SK-N-SH (cell line): ENCODE results near the gene MISP3. TPM values are rescaled to one million over a fixed set of nuclear protein-coding genes. Genes with fewer than 3 reads are reported as not detected.

ENCODE experiments used
- CTCF ChIA-PET: fragments of 300-600, 350-600 bp; formaldehyde crosslinking; extraction: SDS; loops from one replicate; lab custom pipeline; 2021; lab: Yijun Ruan, JAX
- POLR2A ChIA-PET: fragments of 350-600 bp; sonication (Branson Sonifier 250); formaldehyde crosslinking; extraction: SDS; loops from one replicate; lab custom pipeline; 2020; ENCODE audit warnings: antibody characterized with exemption, inconsistent platforms; lab: Yijun Ruan, JAX
- DNase-seq: peaks from one replicate; pipeline ENCODE4 v3.0.0; 2012
- H2AFZ ChIP-seq: fragments of 200-600 bp; sonication (generic); 2 replicates; pipeline ENCODE4 v1.8.1; 2016; ENCODE audit warnings: antibody characterized with exemption, mild to moderate bottlenecking, low read depth
- H3F3A ChIP-seq: fragments of 200-600 bp; sonication (generic); replicated peaks from 2 replicates; pipeline ENCODE3; 2016; ENCODE audit warnings: antibody characterized with exemption, mild to moderate bottlenecking; ENCODE audit not compliant: insufficient read depth
- H3K27ac ChIP-seq, 2 experiments: fragments of 200-500 bp in 1 of 2; fragments of 200-600 bp in 1 of 2; sonication (Bioruptor generic) in 1 of 2; sonication (generic), shearing (Covaris generic) in 1 of 2; 2 replicates each; pipeline versions ENCODE4 v1.5.1 to v1.6.1; 2014 to 2016; ENCODE audit warnings: low read depth in 2 of 2, inconsistent platforms in 1 of 2, low read length in 1 of 2, mild to moderate bottlenecking in 1 of 2, mixed read lengths in 1 of 2
- H3K27me3 ChIP-seq: fragments of 200-600 bp; sonication (generic), shearing (Covaris generic); 2 replicates; pipeline ENCODE4 v1.6.1; 2016; ENCODE audit warnings: mixed run types; ENCODE audit not compliant: insufficient read depth
- H3K36me3 ChIP-seq, 2 experiments: fragments of 200-500 bp in 1 of 2; fragments of 200-600 bp in 1 of 2; sonication (Bioruptor generic) in 1 of 2; sonication (generic) in 1 of 2; replicated peaks in 1 of 2; 2 replicates each; pipeline versions ENCODE3 to v1.5.1; 2014 to 2016; ENCODE audit warnings: low read length in 1 of 2, mild to moderate bottlenecking in 1 of 2; ENCODE audit not compliant: insufficient read depth in 2 of 2, control insufficient read depth in 1 of 2
- H3K4me1 ChIP-seq, 2 experiments: fragments of 200-500 bp in 1 of 2; fragments of 200-600 bp in 1 of 2; sonication (Bioruptor generic) in 1 of 2; sonication (generic), shearing (Covaris generic) in 1 of 2; 2 replicates each; pipeline versions ENCODE4 v1.5.1 to v1.6.1; 2014 to 2016; ENCODE audit warnings: low read depth in 1 of 2, low read length in 1 of 2, mixed run types in 1 of 2; ENCODE audit not compliant: insufficient read depth in 2 of 2, control insufficient read depth in 1 of 2
- H3K4me2 ChIP-seq: fragments of 200-600 bp; sonication (generic), shearing (Covaris generic); 2 replicates; pipeline ENCODE4 v1.6.1; 2017; ENCODE audit warnings: mixed run types
- H3K4me3 ChIP-seq, 2 experiments: fragments of 200-500 bp in 1 of 2; fragments of 200-600 bp in 1 of 2; sonication (Bioruptor generic) in 1 of 2; sonication (generic), shearing (Covaris generic) in 1 of 2; 2 replicates each; pipeline versions ENCODE4 v1.5.1 to v1.8.1; 2014 to 2016; ENCODE audit warnings: low read depth in 2 of 2, inconsistent platforms in 1 of 2, low read length in 1 of 2, mild to moderate bottlenecking in 1 of 2, mixed read lengths in 1 of 2, moderate library complexity in 1 of 2
- H3K79me2 ChIP-seq: fragments of 200-600 bp; sonication (generic); 2 replicates; pipeline ENCODE4 v1.8.1; 2017; ENCODE audit warnings: mild to moderate bottlenecking; ENCODE audit not compliant: insufficient read depth
- H3K9ac ChIP-seq: fragments of 200-600 bp; sonication (generic); 2 replicates; pipeline ENCODE4 v1.6.1; 2017; ENCODE audit warnings: mixed run types
- H3K9me2 ChIP-seq: fragments of 200-600 bp; sonication (generic); 2 replicates; pipeline ENCODE4 v1.6.1; 2017; ENCODE audit warnings: mixed run types
- H3K9me3 ChIP-seq: fragments of 200-600 bp; sonication (generic); 2 replicates; pipeline ENCODE4 v1.6.1; 2017; ENCODE audit warnings: mixed run types, mild to moderate bottlenecking, moderate library complexity
- H4K20me1 ChIP-seq: fragments of 200-600 bp; sonication (generic); 2 replicates; pipeline ENCODE4 v1.6.1; 2017; ENCODE audit warnings: mild to moderate bottlenecking, mixed run types; ENCODE audit not compliant: insufficient read depth
- ELF1 ChIP-seq: IDR thresholded peaks from 2 replicates; pipeline ENCODE4 v1.4.0; 2012
- EZH2phosphoT487 ChIP-seq: fragments of 200-600 bp; sonication (generic); IDR thresholded peaks from 2 replicates; pipeline ENCODE4 v1.6.1; 2017; ENCODE audit warnings: low read depth, mixed run types, mild to moderate bottlenecking, antibody characterized with exemption, moderate library complexity, borderline replicate concordance
- FOXJ3 ChIP-seq: sonication (generic); formaldehyde crosslinking; IDR thresholded peaks from 2 replicates; pipeline ENCODE4 v1.5.1; 2020; ENCODE audit warnings: mild to moderate bottlenecking, missing genetic modification reagents
- FOXM1 ChIP-seq: IDR thresholded peaks from 2 replicates; pipeline ENCODE4 v1.4.0; 2012; ENCODE audit warnings: low read depth, mild to moderate bottlenecking
- GATA2 ChIP-seq: sonication (generic); formaldehyde crosslinking; IDR thresholded peaks from 2 replicates; pipeline ENCODE4 v1.5.0; 2020; ENCODE audit warnings: mild to moderate bottlenecking, missing genetic modification reagents
- JUND ChIP-seq: IDR thresholded peaks from 2 replicates; pipeline ENCODE4 v1.4.0; 2012
- MXI1 ChIP-seq: IDR thresholded peaks from 2 replicates; pipeline ENCODE4 v1.6.1; 2012; ENCODE audit warnings: mild to moderate bottlenecking, low read depth, low read length, improper control_type of control experiment
- NFIC ChIP-seq: IDR thresholded peaks from 2 replicates; pipeline ENCODE4 v1.4.0; 2012; ENCODE audit warnings: borderline replicate concordance
- NRF1 ChIP-seq: IDR thresholded peaks from 2 replicates; pipeline ENCODE4 v1.6.1; 2012; ENCODE audit warnings: low read depth, mild to moderate bottlenecking, low read length
- RFX5 ChIP-seq: IDR thresholded peaks from 2 replicates; pipeline ENCODE4 v1.6.1; 2012; ENCODE audit warnings: mild to moderate bottlenecking, improper control_type of control experiment, low read length
- SMC3 ChIP-seq: IDR thresholded peaks from 2 replicates; pipeline ENCODE4 v1.6.1; 2012; ENCODE audit warnings: low read depth, low read length, improper control_type of control experiment
- WGBS: methylation state at CpG from one replicate; pipeline ENCODE4 v1.1.6; 2017; ENCODE audit warnings: low lambda C conversion rate; 5-methylcytosine and 5-hydroxymethylcytosine counted together
- polyA plus RNA-seq, 3 experiments: library from polyadenylated mRNA; depleted of rRNA; stranded (reverse); fragments of >200 nt; gene quantifications; 2 replicates each; pipeline ENCODE4 v1.2.3, GENCODE V29; 2012
- TF ChIP-seq, protein P1 (sequence below): fragments of 150-350 bp; IDR thresholded peaks from 2 replicates; pipeline ENCODE4 v1.6.1; 2017; ENCODE audit warnings: antibody characterized with exemption, low read length, low read depth, borderline replicate concordance
- TF ChIP-seq, protein P2 (sequence below): IDR thresholded peaks from 2 replicates; pipeline ENCODE4 v1.4.0; 2012; ENCODE audit warnings: low read depth, borderline replicate concordance

Gene MISP3
- polyA plus RNA-seq, 1 of the 3 experiments (the other 2 are of a cell fraction): 2.6 TPM

DNA sequence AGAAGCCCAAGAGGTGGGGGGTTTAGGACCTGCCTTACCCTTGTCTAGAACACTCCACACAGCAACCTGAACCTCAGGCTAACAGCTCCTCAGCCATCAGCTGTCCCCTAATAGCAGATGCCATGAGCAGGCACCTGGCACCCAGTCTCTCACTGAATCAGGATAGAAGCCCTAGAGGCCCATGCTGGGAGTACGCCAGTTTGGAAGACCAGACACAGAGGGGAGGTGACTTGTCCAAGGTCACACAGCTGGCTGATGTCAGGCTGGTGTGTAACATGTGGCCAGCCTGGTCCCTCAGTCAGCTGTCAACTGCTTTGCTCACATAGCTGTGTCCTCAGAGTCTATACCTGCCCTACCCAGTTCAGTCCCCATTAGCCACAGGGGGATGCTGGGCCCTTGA, 30.7 kb downstream of the MISP3 start:
- no peak overlapping the region for H2AFZ ChIP-seq
- no peaks in the 10 kb centered on the region for H3K9me2 ChIP-seq
- no peak overlapping the region for H3K27ac ChIP-seq
- CTCF ChIA-PET: interaction anchor here (1.1 to 1.7 kb wide), 2 partner anchors 29 to 31 kb away, joined by 4 to 7 read pairs; partner anchors contain the start of gene MISP3
- no peaks in the 10 kb centered on the region for H3K79me2 ChIP-seq
- H3K4me3 ChIP-seq: no peak overlapping the region
- no peak for TF ChIP-seq JUND
- TF ChIP-seq, protein P1, sequence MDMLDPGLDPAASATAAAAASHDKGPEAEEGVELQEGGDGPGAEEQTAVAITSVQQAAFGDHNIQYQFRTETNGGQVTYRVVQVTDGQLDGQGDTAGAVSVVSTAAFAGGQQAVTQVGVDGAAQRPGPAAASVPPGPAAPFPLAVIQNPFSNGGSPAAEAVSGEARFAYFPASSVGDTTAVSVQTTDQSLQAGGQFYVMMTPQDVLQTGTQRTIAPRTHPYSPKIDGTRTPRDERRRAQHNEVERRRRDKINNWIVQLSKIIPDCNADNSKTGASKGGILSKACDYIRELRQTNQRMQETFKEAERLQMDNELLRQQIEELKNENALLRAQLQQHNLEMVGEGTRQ: no peak
- TF ChIP-seq NRF1: no peak
- TF ChIP-seq SMC3: no peak
- TF ChIP-seq MXI1: no peak
- no peak for TF ChIP-seq EZH2phosphoT487
- no peak for TF ChIP-seq FOXJ3 (CRISPR knock-in tag)
- TF ChIP-seq RFX5: no peak
- no peak for TF ChIP-seq NFIC
- TF ChIP-seq FOXM1: no peak
- no peak overlapping the region for H3K9ac ChIP-seq
- H3K4me1 ChIP-seq: no peaks in the 10 kb centered on the region
- H3K36me3 ChIP-seq: peaks cover 7 to 10% of the 10 kb centered on the region in 2 experiments
- no peak for DNase-seq
- H3F3A ChIP-seq: no peaks in the 10 kb centered on the region
- WGBS: 100% methylated on average over 1 of the region's 1 CpG
- no peak overlapping the region for H3K4me2 ChIP-seq
- no peaks in the 10 kb centered on the region for H3K27me3 ChIP-seq
- H4K20me1 ChIP-seq: no peaks in the 10 kb centered on the region
- no peaks in the 10 kb centered on the region for H3K9me3 ChIP-seq
- POLR2A ChIA-PET: no interaction called here

DNA sequence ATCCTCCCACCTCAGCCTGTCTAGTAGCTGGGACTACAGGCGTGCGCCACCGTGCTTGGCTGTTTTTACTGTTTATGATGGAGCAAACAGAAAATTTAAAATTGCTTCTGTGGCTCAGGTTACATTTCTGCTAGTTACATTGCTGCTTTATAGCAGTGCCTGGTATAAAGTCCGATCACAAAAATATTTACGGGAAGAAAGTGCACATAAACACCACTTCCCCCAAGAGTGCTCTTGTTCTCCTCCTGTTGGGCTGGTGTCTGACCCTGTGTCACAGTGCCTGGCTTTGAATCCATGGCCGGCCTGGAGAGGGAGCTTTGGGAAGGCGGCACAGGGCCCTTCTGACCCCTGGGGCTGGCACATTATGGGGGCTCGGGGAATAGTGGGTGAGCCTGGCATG, 33.1 kb downstream of the MISP3 start:
- Histone ChIP-seq H4K20me1 (no peaks in the 10 kb centered on the region), H3K4me2 (no peak overlapping the region), H3K27ac (no peak overlapping the region), H3K79me2 (peaks cover 13% of the 10 kb centered on the region; the same call in 1 of the 2 replicates), H3K36me3 (peaks cover 7 to 9% of the 10 kb centered on the region in 2 experiments), H2AFZ (no peak overlapping the region), H3K9me2 (no peaks in the 10 kb centered on the region), H3K4me1 (no peaks in the 10 kb centered on the region), H3F3A (no peaks in the 10 kb centered on the region), H3K9ac (no peak overlapping the region), H3K9me3 (no peaks in the 10 kb centered on the region), H3K27me3 (no peaks in the 10 kb centered on the region), H3K4me3 (no peak overlapping the region)
- 96% methylated on average over 8 of the region's 8 CpGs for WGBS
- ChIA-PET CTCF (interaction anchor here (0.8 to 1.3 kb wide), 2 partner anchors 9 to 32 kb away, joined by 3 to 4 read pairs; no protein-coding TSS in a partner anchor), POLR2A (no interaction called here)
- DNase-seq: no peak
- TF ChIP-seq GATA2 (no peak), ELF1 (no peak), FOXJ3 (CRISPR knock-in tag) (no peak)
- TF ChIP-seq, protein P2, sequence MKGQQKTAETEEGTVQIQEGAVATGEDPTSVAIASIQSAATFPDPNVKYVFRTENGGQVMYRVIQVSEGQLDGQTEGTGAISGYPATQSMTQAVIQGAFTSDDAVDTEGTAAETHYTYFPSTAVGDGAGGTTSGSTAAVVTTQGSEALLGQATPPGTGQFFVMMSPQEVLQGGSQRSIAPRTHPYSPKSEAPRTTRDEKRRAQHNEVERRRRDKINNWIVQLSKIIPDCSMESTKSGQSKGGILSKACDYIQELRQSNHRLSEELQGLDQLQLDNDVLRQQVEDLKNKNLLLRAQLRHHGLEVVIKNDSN: no peak
